Measurements from ENCODE around the gene RTRAF. TPM values are rescaled to one million over a fixed set of nuclear protein-coding genes. Genes with fewer than 3 reads are reported as not detected.

The RTRAF gene
- total RNA-seq, 1 donor = 53.2 TPM

DNA sequence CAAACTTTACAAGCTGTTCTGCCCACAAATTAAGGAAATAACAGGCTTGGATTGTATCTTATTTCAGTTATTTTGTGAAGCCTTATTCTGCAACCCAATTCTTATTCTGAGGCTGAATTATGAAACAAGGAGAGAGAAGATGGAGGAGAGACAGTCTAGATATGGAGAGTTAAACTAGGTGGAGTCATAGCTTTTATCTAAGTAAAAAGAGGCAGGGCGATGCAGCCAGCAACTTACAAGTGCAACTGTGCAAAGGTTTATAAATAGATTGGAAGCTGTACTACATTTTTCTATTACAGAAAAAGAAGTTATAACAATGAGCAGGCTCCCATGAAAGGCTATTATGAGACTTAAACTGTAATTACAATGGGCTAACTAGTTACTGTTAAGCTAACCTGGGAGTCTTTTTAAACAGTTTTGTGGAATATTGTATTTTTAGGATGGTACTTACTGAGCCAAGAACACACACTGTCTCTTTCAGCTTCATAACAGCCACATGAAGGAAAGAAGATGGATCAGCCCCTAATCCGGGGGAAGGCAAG, 57.1 kb downstream of the RTRAF start:
- peaks cover 70% of the 10 kb centered on the region for H3K79me2 ChIP-seq (ENCODE audit: insufficient read depth, low read length)
- no peak for DNase-seq (ENCODE audit: insufficient read length, low spot score, missing footprints)

DNA sequence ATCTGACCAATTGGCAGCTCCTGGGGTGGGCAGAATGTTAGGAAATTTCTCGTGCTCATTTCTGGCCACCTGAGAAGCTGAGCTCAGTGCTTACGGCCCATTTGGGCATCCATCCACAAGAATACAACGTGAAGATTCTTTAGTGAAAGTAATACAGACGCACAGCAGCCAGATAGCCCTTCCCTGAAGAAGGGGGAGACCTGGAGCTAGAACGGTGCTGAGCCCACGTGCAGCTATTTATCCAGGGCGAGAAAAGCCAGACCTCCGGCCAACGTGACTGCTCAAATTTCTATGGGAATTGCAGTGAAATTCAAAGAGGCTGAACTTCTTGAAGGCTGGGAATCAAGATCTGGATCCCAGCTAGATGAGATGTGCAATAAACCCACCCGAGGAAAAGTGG, 58.8 kb downstream of the RTRAF start:
- no peak overlapping the region for H3K4me2 ChIP-seq (ENCODE audit: insufficient read depth, low read length)
- no peak overlapping the region for H2AFZ ChIP-seq (ENCODE audit: low read length)
- no peaks in the 10 kb centered on the region for H3K27me3 ChIP-seq (ENCODE audit: insufficient read depth, low read length)
- peaks cover 52% of the 10 kb centered on the region for H3K4me1 ChIP-seq (ENCODE audit: insufficient read depth, low read length)
- no peak for DNase-seq (ENCODE audit: insufficient read length, low spot score, missing footprints)
- no peak overlapping the region for H3K27ac ChIP-seq (ENCODE audit: low read depth, low read length)
- TF ChIP-seq CTCF (IDR thresholded peaks at IDR 0.05; ENCODE audit: extremely low read depth, low read depth, low read length) = no peak
- no peaks in the 10 kb centered on the region for H4K20me1 ChIP-seq (ENCODE audit: insufficient read depth, low read length)
- peaks cover 74% of the 10 kb centered on the region for H3K79me2 ChIP-seq (ENCODE audit: insufficient read depth, low read length)
- no peaks in the 10 kb centered on the region for H3K36me3 ChIP-seq (ENCODE audit: insufficient read depth, low read length)
- no peak overlapping the region for H3K4me3 ChIP-seq (ENCODE audit: insufficient read depth, low read length)
- H3K9me3 ChIP-seq (ENCODE audit: low read depth, low read length) = no peaks in the 10 kb centered on the region

More for the DNA sequence above, 57.1 kb downstream of the RTRAF start:
- H4K20me1 ChIP-seq (ENCODE audit: insufficient read depth, low read length) = no peaks in the 10 kb centered on the region
- H3K27ac ChIP-seq (ENCODE audit: low read depth, low read length) = no peak overlapping the region
- no peak overlapping the region for H3K4me2 ChIP-seq (ENCODE audit: insufficient read depth, low read length)
- peaks cover 42% of the 10 kb centered on the region for H3K4me1 ChIP-seq (ENCODE audit: insufficient read depth, low read length)
- no peak overlapping the region for H2AFZ ChIP-seq (ENCODE audit: low read length)
- H3K9me3 ChIP-seq (ENCODE audit: low read depth, low read length) = no peaks in the 10 kb centered on the region
- H3K27me3 ChIP-seq (ENCODE audit: insufficient read depth, low read length) = no peaks in the 10 kb centered on the region
- no peak for TF ChIP-seq CTCF (IDR thresholded peaks at IDR 0.05; ENCODE audit: extremely low read depth, low read depth, low read length)
- H3K4me3 ChIP-seq (ENCODE audit: insufficient read depth, low read length) = no peak overlapping the region
- peaks cover 8% of the 10 kb centered on the region for H3K36me3 ChIP-seq (ENCODE audit: insufficient read depth, low read length)

- Histone ChIP-seq H3K4me2 (ENCODE audit: insufficient read depth, low read length) (no peak overlapping the region), H2AFZ (ENCODE audit: low read length) (no peak overlapping the region), H3K27me3 (ENCODE audit: insufficient read depth, low read length) (no peaks in the 10 kb centered on the region), H3K79me2 (ENCODE audit: insufficient read depth, low read length) (peaks cover 72% of the 10 kb centered on the region), H3K4me3 (ENCODE audit: insufficient read depth, low read length) (no peak overlapping the region), H4K20me1 (ENCODE audit: insufficient read depth, low read length) (no peaks in the 10 kb centered on the region), H3K9me3 (ENCODE audit: low read depth, low read length) (no peaks in the 10 kb centered on the region), H3K36me3 (ENCODE audit: insufficient read depth, low read length) (peaks cover 6% of the 10 kb centered on the region), H3K27ac (ENCODE audit: low read depth, low read length) (no peak overlapping the region), H3K4me1 (ENCODE audit: insufficient read depth, low read length) (peaks cover 54% of the 10 kb centered on the region)
- peak; percentile 2 for DNase-seq (ENCODE audit: insufficient read length, low spot score, missing footprints)
- no peak for TF ChIP-seq CTCF (IDR thresholded peaks at IDR 0.05; ENCODE audit: extremely low read depth, low read depth, low read length)
Observed at GRCh38 chr14:52048641-52049204, 59.4 kb downstream of the RTRAF start.

DNA sequence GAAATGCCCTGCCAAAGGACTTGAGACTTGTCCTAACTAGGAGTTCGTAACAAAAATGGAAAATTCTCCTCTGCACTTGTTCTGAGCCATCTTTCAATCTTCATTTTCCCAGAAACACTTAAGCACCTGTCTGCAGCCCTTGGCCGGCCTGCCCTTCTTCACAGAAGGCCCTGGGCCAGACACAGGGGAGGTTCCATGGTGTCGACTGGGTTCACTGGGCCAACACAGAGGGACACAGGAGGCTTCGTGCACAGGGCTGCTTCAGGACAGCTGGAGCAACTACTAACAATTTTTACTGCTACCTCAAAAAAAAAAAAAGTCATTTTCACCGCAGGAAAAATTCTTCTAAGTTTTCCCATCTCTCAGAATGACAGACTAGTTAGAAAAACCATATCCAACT, 59.9 kb downstream of the RTRAF start:
- peaks cover 12% of the 10 kb centered on the region for H3K36me3 ChIP-seq (ENCODE audit: insufficient read depth, low read length)
- TF ChIP-seq CTCF (IDR thresholded peaks at IDR 0.05; ENCODE audit: extremely low read depth, low read depth, low read length) = no peak
- peaks cover 73% of the 10 kb centered on the region for H3K79me2 ChIP-seq (ENCODE audit: insufficient read depth, low read length)

More for the DNA sequence above, 59.9 kb downstream of the RTRAF start:
- no peak overlapping the region for H2AFZ ChIP-seq (ENCODE audit: low read length)
- H3K4me1 ChIP-seq (ENCODE audit: insufficient read depth, low read length) = peaks cover 60% of the 10 kb centered on the region
- H3K4me2 ChIP-seq (ENCODE audit: insufficient read depth, low read length) = no peak overlapping the region
- H3K27me3 ChIP-seq (ENCODE audit: insufficient read depth, low read length) = no peaks in the 10 kb centered on the region
- no peak for DNase-seq (ENCODE audit: insufficient read length, low spot score, missing footprints)
- H3K4me3 ChIP-seq (ENCODE audit: insufficient read depth, low read length) = no peak overlapping the region
- H4K20me1 ChIP-seq (ENCODE audit: insufficient read depth, low read length) = no peaks in the 10 kb centered on the region
- H3K9me3 ChIP-seq (ENCODE audit: low read depth, low read length) = no peaks in the 10 kb centered on the region
- H3K27ac ChIP-seq (ENCODE audit: low read depth, low read length) = no peak overlapping the region

All from osteoblast (primary cell).